ENCODE results near the gene FCRL2. TPM values are rescaled to one million over a fixed set of nuclear protein-coding genes. Genes with fewer than 3 reads are reported as not detected.

The FCRL2 gene
- total RNA-seq, 4 donors from 2014 or later = not detected

DNA sequence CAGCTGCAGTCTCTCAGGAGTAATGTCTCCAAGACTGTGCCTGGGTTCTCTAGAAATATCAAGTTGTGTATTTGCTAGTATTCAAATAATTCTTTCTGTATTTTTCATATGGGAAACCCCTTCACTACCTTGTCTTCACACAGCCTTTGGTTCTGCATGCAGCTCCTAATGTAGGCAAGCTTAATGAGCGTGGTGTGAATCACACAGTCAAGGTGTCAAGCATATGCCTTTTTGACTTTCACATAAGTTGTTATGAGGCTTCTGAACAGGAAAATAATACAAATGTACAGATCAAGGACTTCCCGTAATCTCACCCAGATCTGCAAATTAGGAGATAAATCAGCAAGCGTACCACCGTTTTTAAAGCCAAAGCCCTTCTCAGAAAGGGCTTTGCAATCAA is 76.2 kb downstream of the FCRL2 start, which contains the start of gene FCRL3:
Gene FCRL3, minus strand, starts transcription at position 38 of the 400 bp plus-strand sequence. CDS start 280 bp downstream, outside the sequence.
- WGBS, 2 donors = 92 to 93% methylated on average over 4 of the region's 4 CpGs
- Histone ChIP-seq H3K36me3 (no peaks in the 10 kb centered on the region), H3K4me3 (replicated peaks in 1 of 3) (no peak within 1 kb of the TSS), H3K4me1 (no peaks in the 10 kb centered on the region), H3K9me3 (no peaks in the 10 kb centered on the region), H3K27ac (no peak within 1 kb of the TSS), H3K27me3 (no peaks in the 10 kb centered on the region)
- intact Hi-C loops (cut with DNase I) = no loop called here
- DNase-seq = no peak
- no peak for TF ChIP-seq CTCF (IDR thresholded peaks at IDR 0.05)
- no peak for TF ChIP-seq POLR2A (IDR thresholded peaks at IDR 0.05)

DNA sequence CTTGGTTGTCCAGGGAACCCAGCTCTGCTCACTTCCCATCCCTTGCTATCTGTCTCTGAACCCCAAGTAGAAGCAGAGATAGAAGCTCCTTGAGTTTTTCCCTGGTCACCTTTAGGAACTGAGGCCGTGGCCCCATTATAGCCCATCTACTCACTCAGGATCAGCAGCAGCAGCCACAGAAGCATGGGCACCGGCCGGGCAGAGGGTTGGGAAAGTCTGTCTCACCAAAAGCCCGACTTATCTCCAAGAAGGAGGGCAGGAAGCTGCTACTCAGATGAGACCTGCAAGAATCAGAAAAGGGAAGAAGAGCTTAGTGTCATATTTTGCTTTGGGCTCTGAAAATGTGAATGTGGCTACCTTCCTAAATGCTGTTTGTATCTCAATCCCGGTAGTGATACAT is 76.6 kb downstream of the FCRL2 start:
- intact Hi-C loops (cut with DNase I) = no loop called here
- H3K9me3 ChIP-seq = no peaks in the 10 kb centered on the region
- no peak overlapping the region for H3K27ac ChIP-seq
- H3K4me3 ChIP-seq (replicated peaks in 1 of 3) = no peak overlapping the region
- TF ChIP-seq POLR2A (IDR thresholded peaks at IDR 0.05) (no peak), CTCF (IDR thresholded peaks at IDR 0.05) (no peak)
- no peaks in the 10 kb centered on the region for H3K4me1 ChIP-seq
- no peak for DNase-seq
- WGBS, 2 donors = 81 to 87% methylated on average over 4 to 5 of the region's 5 CpGs
- no peaks in the 10 kb centered on the region for H3K27me3 ChIP-seq
- no peaks in the 10 kb centered on the region for H3K36me3 ChIP-seq

DNA sequence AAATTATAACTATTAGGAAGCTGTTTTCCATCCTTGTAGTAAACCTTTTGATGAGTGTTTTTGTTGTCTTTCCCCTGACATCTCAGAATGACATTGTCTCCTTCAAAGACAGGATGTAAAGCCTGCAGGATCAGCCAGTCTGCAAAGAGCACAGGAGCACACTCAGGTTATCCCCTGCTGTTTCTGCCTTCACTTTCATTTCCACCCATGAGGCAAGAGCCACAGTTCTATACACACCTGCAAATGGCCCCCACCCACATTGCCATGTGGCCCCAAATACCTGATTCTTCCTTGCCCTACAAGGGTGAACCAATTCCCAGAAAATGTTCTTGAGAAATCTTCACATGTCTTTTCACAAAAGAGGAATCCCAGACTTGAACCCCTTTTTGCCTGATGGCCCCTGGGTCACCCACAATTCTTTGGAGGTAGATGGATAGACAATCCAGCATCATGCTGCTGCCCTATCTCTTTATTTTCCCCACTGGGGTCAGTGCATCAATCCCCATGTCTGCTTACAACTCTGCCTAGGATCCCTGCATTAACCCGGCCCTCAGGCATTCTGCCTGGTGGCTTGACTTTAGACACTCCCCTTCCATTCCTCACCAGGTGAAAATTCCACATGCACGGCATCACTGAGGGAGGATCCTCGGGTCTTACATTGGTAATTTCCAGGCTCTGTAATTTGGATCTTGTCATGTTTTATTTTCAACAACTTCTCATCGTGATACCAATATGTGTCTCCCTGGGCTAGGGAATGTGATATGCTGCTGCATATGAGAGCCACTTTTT is 79.0 kb downstream of the FCRL2 start:
- TF ChIP-seq POLR2A (IDR thresholded peaks at IDR 0.05) (no peak), CTCF (IDR thresholded peaks at IDR 0.05) (no peak)

GRCh38 chr1:157696966-157697628 is 79.8 kb downstream of the FCRL2 start:
- DNase-seq = no peak
- no peak overlapping the region for H3K27ac ChIP-seq
- no peaks in the 10 kb centered on the region for H3K36me3 ChIP-seq
- intact Hi-C loops (cut with DNase I) = loop anchor here (10.0 kb wide), 1 partner anchor 112 kb away; no protein-coding TSS in a partner anchor
- H3K27me3 ChIP-seq = no peaks in the 10 kb centered on the region
- 60 to 63% methylated on average over 4 of the region's 4 CpGs for WGBS, 2 donors
- no peak overlapping the region for H3K4me3 ChIP-seq (replicated peaks in 1 of 3)
- TF ChIP-seq CTCF (IDR thresholded peaks at IDR 0.05) (no peak), POLR2A (IDR thresholded peaks at IDR 0.05) (no peak)
- no peaks in the 10 kb centered on the region for H3K4me1 ChIP-seq
- H3K9me3 ChIP-seq = no peaks in the 10 kb centered on the region

More for the DNA sequence above, 79.0 kb downstream of the FCRL2 start:
- no peaks in the 10 kb centered on the region for H3K9me3 ChIP-seq
- no peak overlapping the region for H3K27ac ChIP-seq
- WGBS, 2 donors = 75 to 91% methylated on average over 4 of the region's 4 CpGs
- no peak overlapping the region for H3K4me3 ChIP-seq (replicated peaks in 1 of 3)
- no peaks in the 10 kb centered on the region for H3K27me3 ChIP-seq
- intact Hi-C loops (cut with DNase I) = loop anchor here (10.0 kb wide), 1 partner anchor 113 kb away; no protein-coding TSS in a partner anchor
- DNase-seq = no peak
- no peaks in the 10 kb centered on the region for H3K36me3 ChIP-seq
- no peaks in the 10 kb centered on the region for H3K4me1 ChIP-seq

Other genes with a start within 250 kb of the FCRL2 start
- 1 to 10 TPM in 1 of 4 donors, under 1 TPM in 1, not detected in 2; 0.15 to 1.2 TPM for gene FCRL5, start 224.6 kb downstream of the FCRL2 start, total RNA-seq
- gene FCRL4, start 179.0 kb downstream of the FCRL2 start, total RNA-seq = not detected
- under 1 TPM in 2 of 4 donors, not detected in 2; 0.13 to 0.20 TPM for gene FCRL3, start 76.4 kb downstream of the FCRL2 start, total RNA-seq
- not detected for gene FCRL1, start 43.0 kb upstream of the FCRL2 start, total RNA-seq
- gene CD5L, start 64.7 kb upstream of the FCRL2 start, total RNA-seq = not detected
- 10 to 100 TPM; 22.7 to 27.5 (median 24.1) TPM for gene KIRREL1, start 216.5 kb upstream of the FCRL2 start, total RNA-seq